Suprapubic skin (tissue), 4 donors: ENCODE measurements around the gene NFATC3. TPM values are rescaled to one million over a fixed set of nuclear protein-coding genes. Genes with fewer than 3 reads are reported as not detected.
"Not testable (repeated sequence)": the region's sequence is repeated elsewhere in the genome, so short reads cannot be mapped to it uniquely, and the experiment has no call there.

Experiments used
- DNase-seq, 2 donors: peaks; one replicate each; pipeline ENCODE4 v3.0.0-alpha.2; 2019; ENCODE audit warnings: low spot score in 2 of 2
- H3K27ac ChIP-seq: fragments of 200-600 bp; sonication (generic); one replicate; pipeline ENCODE4 v1.5.1; 2019
- H3K27me3 ChIP-seq: fragments of 200-600 bp; sonication (generic); one replicate; pipeline ENCODE4 v1.5.1; 2019
- H3K36me3 ChIP-seq: fragments of 200-600 bp; sonication (generic); one replicate; pipeline ENCODE4 v1.5.1; 2019
- H3K4me1 ChIP-seq: fragments of 200-600 bp; sonication (generic); one replicate; pipeline ENCODE4 v1.5.1; 2019
- H3K4me3 ChIP-seq: fragments of 200-600 bp; sonication (generic); one replicate; pipeline ENCODE4 v1.5.1; 2019; ENCODE audit warnings: mild to moderate bottlenecking
- H3K9me3 ChIP-seq: fragments of 200-600 bp; sonication (generic); one replicate; pipeline ENCODE4 v1.5.1; 2019
- EP300 ChIP-seq: sonication (generic); formaldehyde crosslinking; IDR thresholded peaks from one replicate; pipeline ENCODE4 v1.6.1; 2017; ENCODE audit warnings: antibody characterized with exemption
- POLR2A ChIP-seq, 2 donors: fragments of 450-650 bp; IDR thresholded peaks; one replicate each; pipeline ENCODE4 v1.6.1; 2017; ENCODE audit warnings: antibody characterized with exemption in 2 of 2, mild to moderate bottlenecking in 2 of 2, moderate library complexity in 2 of 2
- POLR2AphosphoS5 ChIP-seq, 3 donors: sonication (generic); formaldehyde crosslinking; IDR thresholded peaks; one replicate each; pipeline ENCODE4 v1.6.1; 2017; ENCODE audit warnings: antibody characterized with exemption in 3 of 3
- WGBS: methylation state at CpG from one replicate; pipeline ENCODE4 v1.1.5; 2018; 5-methylcytosine and 5-hydroxymethylcytosine counted together
- total RNA-seq, 4 donors: library from RNA; depleted of rRNA; stranded (reverse); fragments of >200 nt; gene quantifications; one replicate each; pipeline ENCODE4 v1.1.0, GENCODE V29; 2016
- TF ChIP-seq, protein P1 (sequence below), 2 donors: fragments of 200-600 bp in 1 of 2; fragments of 450-650 bp in 1 of 2; sonication (generic) in 1 of 2; IDR thresholded peaks; one replicate each; pipeline ENCODE4 v1.5.1; 2016 to 2019; ENCODE audit warnings: antibody characterized with exemption in 2 of 2, mild to moderate bottlenecking in 1 of 2, moderate library complexity in 1 of 2

Gene NFATC3
- total RNA-seq, 4 donors from 2014 or later: 32.7 to 58.1 (median 36.9) TPM

DNA sequence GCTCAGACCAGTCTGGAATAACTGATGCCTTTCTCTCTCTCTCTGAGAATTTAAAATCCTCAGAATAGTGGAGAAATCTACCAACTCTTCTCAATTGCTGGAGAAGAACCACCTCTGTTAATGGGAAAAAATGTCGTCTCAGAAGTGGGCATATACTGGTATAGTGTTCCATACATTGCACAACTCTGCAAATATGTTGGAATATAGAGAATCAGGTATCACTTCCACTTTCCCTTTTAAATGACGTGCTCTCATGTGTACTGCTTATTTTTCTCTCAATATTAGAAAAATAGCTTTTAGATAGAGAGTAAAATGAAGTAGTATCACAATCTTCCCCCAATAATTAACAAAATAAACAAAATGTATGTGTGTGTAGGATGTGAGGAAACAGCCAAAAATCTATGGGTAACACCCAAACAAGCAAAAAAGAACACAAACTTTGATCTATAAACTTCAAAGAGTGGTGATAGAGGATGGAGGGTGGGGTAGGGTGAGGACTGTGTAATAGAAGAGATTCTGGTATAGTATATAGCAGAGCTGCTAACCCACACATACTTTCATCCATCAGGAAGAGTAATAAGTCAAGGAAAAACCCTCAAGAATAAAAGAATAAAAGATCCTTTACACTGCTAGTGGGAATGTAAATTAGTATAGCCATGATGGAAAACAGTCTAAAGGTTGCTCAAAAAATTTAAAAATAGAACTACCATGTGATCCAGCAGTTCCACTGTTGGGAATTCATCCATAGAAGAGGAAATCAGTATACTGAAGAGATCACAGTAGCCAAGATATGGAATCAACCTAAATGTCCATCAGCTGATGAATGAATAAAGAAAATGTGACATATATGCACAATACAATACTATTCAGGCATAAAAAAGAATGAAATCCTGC lies 46.9 kb downstream of the NFATC3 start:
- H3K9me3 ChIP-seq: no peaks in the 10 kb centered on the region
- H3K27me3 ChIP-seq: no peaks in the 10 kb centered on the region
- H3K27ac ChIP-seq: no peak overlapping the region
- peaks cover 10% of the 10 kb centered on the region for H3K4me1 ChIP-seq
- H3K36me3 ChIP-seq: no peaks in the 10 kb centered on the region
- H3K4me3 ChIP-seq: no peak overlapping the region
- WGBS: 78% methylated on average over 2 of the region's 2 CpGs
- no peak for DNase-seq
- TF ChIP-seq POLR2A (IDR thresholded peaks at IDR 0.05) (no peak), EP300 (no peak), POLR2AphosphoS5 (IDR thresholded peaks at IDR 0.05) (no peak)
- TF ChIP-seq, protein P1, sequence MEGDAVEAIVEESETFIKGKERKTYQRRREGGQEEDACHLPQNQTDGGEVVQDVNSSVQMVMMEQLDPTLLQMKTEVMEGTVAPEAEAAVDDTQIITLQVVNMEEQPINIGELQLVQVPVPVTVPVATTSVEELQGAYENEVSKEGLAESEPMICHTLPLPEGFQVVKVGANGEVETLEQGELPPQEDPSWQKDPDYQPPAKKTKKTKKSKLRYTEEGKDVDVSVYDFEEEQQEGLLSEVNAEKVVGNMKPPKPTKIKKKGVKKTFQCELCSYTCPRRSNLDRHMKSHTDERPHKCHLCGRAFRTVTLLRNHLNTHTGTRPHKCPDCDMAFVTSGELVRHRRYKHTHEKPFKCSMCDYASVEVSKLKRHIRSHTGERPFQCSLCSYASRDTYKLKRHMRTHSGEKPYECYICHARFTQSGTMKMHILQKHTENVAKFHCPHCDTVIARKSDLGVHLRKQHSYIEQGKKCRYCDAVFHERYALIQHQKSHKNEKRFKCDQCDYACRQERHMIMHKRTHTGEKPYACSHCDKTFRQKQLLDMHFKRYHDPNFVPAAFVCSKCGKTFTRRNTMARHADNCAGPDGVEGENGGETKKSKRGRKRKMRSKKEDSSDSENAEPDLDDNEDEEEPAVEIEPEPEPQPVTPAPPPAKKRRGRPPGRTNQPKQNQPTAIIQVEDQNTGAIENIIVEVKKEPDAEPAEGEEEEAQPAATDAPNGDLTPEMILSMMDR (IDR thresholded peaks at IDR 0.05): no peak

DNA sequence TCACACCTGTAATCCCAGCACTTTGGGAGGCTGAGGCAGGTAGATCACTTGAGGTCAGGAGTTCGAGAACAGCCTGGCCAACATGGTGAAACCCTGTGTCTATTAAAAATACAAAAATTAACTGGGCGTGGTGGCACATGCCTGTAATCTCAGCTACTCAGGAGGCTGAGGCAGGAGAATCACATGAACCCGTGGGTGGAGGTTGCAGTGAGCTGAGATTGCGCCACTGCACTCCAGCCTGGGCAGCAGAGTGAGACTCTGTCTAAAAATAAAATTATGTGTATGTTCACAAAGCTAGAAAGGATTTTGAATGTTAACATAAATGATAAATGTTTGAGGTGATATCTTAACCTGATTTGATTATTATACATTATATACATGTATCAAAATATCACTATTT lies 47.8 kb downstream of the NFATC3 start:
- H3K4me1 ChIP-seq, DNase-seq, H3K27me3 ChIP-seq, H3K9me3 ChIP-seq, H3K27ac ChIP-seq, H3K36me3 ChIP-seq, H3K4me3 ChIP-seq: not testable (repeated sequence)
- 87% methylated on average over 4 of the region's 4 CpGs for WGBS

DNA sequence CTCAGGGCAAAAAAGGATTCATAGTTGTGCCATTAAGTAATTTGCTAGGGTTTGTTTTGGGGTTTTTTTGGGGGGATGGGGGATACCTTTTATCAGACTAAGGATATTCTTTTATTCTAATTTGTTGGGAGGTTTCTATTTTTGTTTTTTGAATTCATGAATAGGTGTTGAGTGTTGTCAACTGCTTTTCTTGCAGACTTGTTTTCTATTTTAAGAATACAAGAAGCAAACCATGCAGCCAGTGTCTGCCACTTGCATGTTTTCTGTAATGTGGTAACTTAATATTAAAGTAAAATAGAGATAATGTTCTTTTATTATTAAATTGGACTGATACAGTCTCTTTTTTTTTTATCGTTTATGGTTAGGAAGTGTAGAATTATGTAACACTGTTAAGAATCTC lies 49.5 kb downstream of the NFATC3 start:
- Histone ChIP-seq H3K27me3 (no peaks in the 10 kb centered on the region), H3K27ac (no peak overlapping the region), H3K36me3 (peaks cover 6% of the 10 kb centered on the region), H3K9me3 (no peaks in the 10 kb centered on the region), H3K4me1 (no peaks in the 10 kb centered on the region), H3K4me3 (no peak overlapping the region)
- TF ChIP-seq, protein P1 (IDR thresholded peaks at IDR 0.05): no peak
- no peak for TF ChIP-seq POLR2A (IDR thresholded peaks at IDR 0.05)
- no peak for TF ChIP-seq EP300
- no peak for TF ChIP-seq POLR2AphosphoS5 (IDR thresholded peaks at IDR 0.05)
- no peak for DNase-seq
- WGBS: 89% methylated on average over 1 of the region's 1 CpG

DNA sequence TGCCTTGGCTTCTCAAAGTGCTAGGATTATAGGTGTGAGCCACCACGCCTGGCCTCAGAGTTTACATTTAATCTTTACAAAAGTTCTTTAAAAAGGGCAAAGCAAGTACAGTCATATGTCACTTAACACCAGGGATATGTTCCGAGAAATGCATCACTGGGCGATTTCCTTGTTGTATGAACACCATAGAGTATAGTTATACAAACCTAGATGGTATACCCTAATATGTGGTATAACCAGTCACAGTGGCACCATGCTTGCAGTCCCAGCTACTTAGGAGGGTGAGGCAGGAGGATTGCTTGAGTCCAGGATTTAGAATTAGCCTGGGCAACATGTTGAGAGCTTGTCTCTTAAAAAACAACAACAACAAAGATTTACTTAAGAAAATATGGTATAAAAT lies 51.3 kb downstream of the NFATC3 start:
- Histone ChIP-seq H3K27ac (no peak overlapping the region), H3K4me1 (no peaks in the 10 kb centered on the region), H3K9me3 (no peaks in the 10 kb centered on the region), H3K27me3 (no peaks in the 10 kb centered on the region), H3K4me3 (no peak overlapping the region), H3K36me3 (peaks cover 6% of the 10 kb centered on the region)
- TF ChIP-seq POLR2AphosphoS5 (IDR thresholded peaks at IDR 0.05) (no peak), EP300 (no peak), POLR2A (IDR thresholded peaks at IDR 0.05) (no peak)
- TF ChIP-seq, protein P1 (IDR thresholded peaks at IDR 0.05): no peak
- no peak for DNase-seq
- WGBS: 98% methylated on average over 3 of the region's 3 CpGs

DNA sequence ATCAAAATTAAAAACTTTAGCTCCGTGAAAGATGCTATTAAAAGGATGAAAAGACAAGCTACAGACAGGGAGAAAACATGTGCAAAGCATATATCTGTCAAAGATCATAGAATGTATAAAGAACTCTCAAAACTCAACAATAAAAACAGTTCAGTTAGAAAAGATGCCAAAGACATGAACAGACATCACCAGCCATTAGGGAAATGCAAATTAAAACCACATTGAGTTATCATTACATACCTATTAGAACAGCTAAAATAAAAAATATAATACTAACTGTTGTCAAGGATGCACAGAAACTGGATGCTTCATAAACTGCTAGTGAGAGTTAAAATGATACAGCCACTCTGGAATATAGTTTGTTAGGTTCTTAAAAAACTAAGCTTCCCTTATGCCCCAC lies 58.8 kb downstream of the NFATC3 start:
- WGBS: 28% methylated on average over 1 of the region's 1 CpG
- Histone ChIP-seq H3K36me3 (peaks cover 5% of the 10 kb centered on the region), H3K27me3 (no peaks in the 10 kb centered on the region), H3K9me3 (no peaks in the 10 kb centered on the region), H3K4me3 (no peak overlapping the region), H3K27ac (no peak overlapping the region), H3K4me1 (peaks cover 20% of the 10 kb centered on the region)
- TF ChIP-seq, protein P1 (IDR thresholded peaks at IDR 0.05): no peak
- no peak for TF ChIP-seq EP300
- no peak for TF ChIP-seq POLR2A (IDR thresholded peaks at IDR 0.05)
- TF ChIP-seq POLR2AphosphoS5 (IDR thresholded peaks at IDR 0.05): no peak
- DNase-seq: no peak
